GM06990 (cell line): ENCODE data around the gene HS3ST4.
"Not testable (repeated sequence)": the region's sequence is repeated elsewhere in the genome, so short reads cannot be mapped to it uniquely, and the experiment has no call there.

ENCODE experiments used
- DNase-seq: peaks from one replicate; pipeline ENCODE4 v3.0.0-alpha.2; 2011; ENCODE audit not compliant: insufficient read length; ENCODE audit errors: extremely low read depth
- H3K27me3 ChIP-seq: replicated peaks from 2 replicates; pipeline ENCODE4 v1.6.0; 2011; ENCODE audit warnings: low read length; ENCODE audit not compliant: control insufficient read depth, insufficient read depth
- H3K36me3 ChIP-seq: 2 replicates; pipeline ENCODE4 v1.5.1; 2011; ENCODE audit warnings: low read length; ENCODE audit not compliant: control insufficient read depth, insufficient read depth
- H3K4me3 ChIP-seq: replicated peaks from 2 replicates; pipeline ENCODE4 v1.5.1; 2011; ENCODE audit warnings: low read depth, mild to moderate bottlenecking, control low read depth, low read length
- CTCF ChIP-seq: IDR thresholded peaks from 2 replicates; pipeline ENCODE4 v1.5.1; 2011; ENCODE audit warnings: low read length, control low read depth, mild to moderate bottlenecking, inconsistent platforms; ENCODE audit not compliant: insufficient read depth, poor library complexity, severe bottlenecking

HS3ST4 gene

DNA sequence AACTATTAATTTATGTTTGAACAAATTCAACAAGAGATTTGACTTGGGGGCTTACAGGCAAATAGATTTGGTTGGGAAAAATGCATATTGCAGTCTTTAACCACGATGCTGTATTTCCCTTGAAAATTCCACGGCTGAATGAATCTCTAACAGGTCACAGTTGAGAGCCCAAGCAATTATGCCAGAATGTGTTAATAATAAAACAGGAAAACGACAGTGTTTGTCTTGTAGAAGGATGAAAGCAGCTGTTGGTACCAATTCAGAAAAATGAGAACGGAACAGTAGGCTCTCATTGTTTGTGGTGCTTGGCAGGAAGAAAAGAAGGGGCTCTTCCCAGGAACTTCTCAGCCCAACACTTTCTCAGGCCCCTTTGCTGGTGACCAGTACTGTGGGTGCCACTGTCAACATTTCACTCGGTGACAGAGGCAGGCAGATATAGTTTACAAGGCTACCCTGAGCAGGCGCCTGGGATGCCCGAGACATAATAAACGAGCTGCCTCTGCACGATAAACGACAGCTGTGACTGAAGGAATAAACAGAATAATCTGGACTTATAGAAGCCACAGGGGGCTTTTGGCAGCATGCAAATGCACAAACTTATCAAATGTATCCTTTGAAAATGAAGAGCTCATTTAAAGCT, 387.1 kb downstream of the HS3ST4 start:
- no peak for TF ChIP-seq CTCF
- Histone ChIP-seq H3K36me3 (no peaks in the 10 kb centered on the region), H3K27me3 (no peaks in the 10 kb centered on the region), H3K4me3 (no peak overlapping the region)
- no peak for DNase-seq

DNA sequence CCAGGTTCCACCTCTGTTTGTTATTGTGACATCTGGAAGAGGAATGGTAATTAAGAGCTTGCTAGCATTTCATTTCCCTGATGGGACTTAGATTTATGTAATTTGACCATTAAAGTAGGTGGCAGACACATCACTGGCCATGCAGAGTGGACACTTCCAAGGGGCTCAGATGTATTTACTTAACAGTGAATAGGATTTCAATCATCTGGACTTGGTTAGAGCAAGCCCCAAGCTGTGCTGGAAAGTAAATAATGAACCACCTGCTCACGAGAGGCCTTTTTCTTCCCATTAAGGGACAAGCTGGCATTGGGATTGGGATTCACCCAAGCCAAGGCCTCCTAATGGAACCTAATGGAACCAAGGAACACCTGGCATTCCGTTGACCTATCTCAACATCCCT, 395.3 kb downstream of the HS3ST4 start:
- Histone ChIP-seq H3K27me3 (no peaks in the 10 kb centered on the region), H3K36me3 (no peaks in the 10 kb centered on the region), H3K4me3 (no peak overlapping the region)
- DNase-seq: no peak
- TF ChIP-seq CTCF: no peak

- no peak overlapping the region for H3K4me3 ChIP-seq
- no peak for DNase-seq
- H3K36me3 ChIP-seq: no peaks in the 10 kb centered on the region
- H3K27me3 ChIP-seq: no peaks in the 10 kb centered on the region
- TF ChIP-seq CTCF: no peak
These were observed 399.8 kb downstream of the HS3ST4 start for GRCh38 chr16:26091511-26091910.

- H3K36me3 ChIP-seq, DNase-seq, H3K27me3 ChIP-seq, H3K4me3 ChIP-seq: not testable (repeated sequence)
These were observed 406.4 kb downstream of the HS3ST4 start for GRCh38 chr16:26098206-26098605.

DNA sequence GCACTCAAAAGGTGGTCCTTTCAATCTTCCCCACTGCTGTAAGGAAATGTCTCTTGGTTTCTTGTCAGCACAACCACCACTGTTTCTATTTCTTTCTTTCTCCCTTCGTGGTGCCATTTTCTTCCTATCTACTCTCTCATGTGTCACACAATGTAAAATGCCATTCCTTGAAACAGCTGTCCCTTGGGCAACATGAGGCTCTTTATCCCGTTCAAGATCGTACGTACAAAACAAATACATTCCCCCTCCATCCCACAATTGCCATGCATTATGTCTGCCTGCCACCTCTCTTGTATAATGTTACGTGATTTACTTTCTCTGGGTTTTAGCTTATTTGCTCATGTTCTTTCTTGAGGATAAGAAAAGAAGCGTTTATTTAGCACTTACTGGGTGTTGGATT, 410.6 kb downstream of the HS3ST4 start:
- Histone ChIP-seq H3K4me3 (no peak overlapping the region), H3K27me3 (no peaks in the 10 kb centered on the region), H3K36me3 (no peaks in the 10 kb centered on the region)
- no peak for DNase-seq
- TF ChIP-seq CTCF: no peak

DNA sequence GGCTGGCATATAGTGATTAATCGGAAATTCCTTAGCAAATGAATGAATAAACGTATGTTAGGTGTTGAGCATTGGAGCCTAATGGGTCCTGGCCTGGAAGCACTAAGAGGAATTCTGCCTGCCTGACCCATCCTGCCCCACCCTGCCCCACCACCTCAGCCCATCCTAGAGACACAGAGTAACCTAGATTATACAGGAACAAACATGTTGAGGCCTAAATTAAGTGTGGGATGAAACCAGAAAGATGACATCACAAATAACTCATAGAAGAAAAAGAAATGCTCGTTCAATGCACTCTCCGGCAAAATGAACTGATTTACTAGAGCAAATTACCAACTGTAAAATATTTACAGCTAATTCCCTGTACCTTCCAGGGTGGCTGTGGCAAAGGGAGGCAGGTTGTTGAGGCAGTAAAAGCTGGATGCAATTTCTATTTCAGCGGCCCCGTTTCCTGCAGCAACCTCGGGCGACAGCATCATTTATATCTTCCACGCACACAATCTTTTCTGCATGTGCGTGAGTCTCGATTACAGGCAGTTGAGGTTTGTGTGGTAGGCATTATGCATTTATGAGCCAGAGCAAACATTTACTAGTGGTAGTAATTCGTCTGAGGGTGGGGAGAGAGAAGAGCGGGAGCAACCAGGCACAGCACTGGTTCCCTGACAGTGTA, 417.2 kb downstream of the HS3ST4 start:
- Histone ChIP-seq H3K27me3 (no peaks in the 10 kb centered on the region), H3K4me3 (no peak overlapping the region), H3K36me3 (no peaks in the 10 kb centered on the region)
- no peak for DNase-seq
- TF ChIP-seq CTCF: no peak
